Stimulated activated CD4-positive, alpha-beta T cell treated with anti-CD3 and anti-CD28 coated beads, TNF-alpha, amount 100 ng/mL, for 24 hours (primary cell): ENCODE results near the gene GRID1.
"Not testable (repeated sequence)": the region's sequence is repeated elsewhere in the genome, so short reads cannot be mapped to it uniquely, and the experiment has no call there.

Experiments
- DNase-seq, 3 experiments: peaks; one replicate each; pipeline ENCODE4 v3.0.0-alpha.2; 2020; ENCODE audit warnings: low read depth in 3 of 3

Gene GRID1

DNA sequence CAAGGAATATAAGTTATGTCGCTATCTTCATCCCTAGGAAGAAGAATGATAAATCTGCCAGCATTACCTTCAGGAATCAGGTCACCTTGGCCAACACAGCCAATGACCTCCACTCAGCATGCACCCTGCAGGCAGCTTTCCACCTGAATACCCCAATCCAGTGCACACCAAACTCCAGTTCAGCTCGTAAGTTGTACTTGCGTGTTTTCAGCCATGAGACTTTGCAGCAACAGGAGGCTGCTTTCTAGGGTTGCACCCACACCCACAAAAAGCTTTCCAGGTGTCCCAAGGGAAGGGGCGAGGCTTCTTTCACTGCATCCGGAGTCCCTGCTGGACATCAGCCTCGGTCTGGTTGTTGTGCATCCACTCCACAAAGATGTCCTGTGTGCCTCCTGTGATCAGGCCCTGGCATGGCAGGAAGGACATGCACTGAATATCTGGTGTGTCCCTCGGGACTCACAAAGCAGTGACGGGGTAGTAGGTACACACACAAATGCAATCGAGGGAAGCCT lies 282.9 kb downstream of the GRID1 start:
- DNase-seq, result no peak

DNA sequence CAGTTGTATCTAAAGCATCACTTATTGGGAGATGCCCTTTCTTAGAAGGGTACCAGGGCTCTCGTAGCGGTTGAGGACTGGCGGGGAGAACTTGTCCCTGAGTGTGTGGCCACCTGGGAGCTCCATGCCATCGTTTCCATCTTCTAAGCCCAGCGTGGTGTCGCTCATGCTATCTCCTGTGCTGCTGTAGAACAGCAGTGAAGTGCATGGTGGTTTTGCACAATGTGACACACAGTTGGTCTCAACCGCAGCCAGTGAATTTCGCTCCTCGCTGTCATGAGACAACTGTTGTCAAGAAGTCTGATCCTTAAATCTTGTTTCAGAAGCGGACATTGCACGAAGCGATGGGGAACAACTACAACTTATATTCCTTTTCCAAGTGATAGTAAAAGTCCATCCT lies 283.4 kb downstream of the GRID1 start:
- DNase-seq, result no peak

DNA sequence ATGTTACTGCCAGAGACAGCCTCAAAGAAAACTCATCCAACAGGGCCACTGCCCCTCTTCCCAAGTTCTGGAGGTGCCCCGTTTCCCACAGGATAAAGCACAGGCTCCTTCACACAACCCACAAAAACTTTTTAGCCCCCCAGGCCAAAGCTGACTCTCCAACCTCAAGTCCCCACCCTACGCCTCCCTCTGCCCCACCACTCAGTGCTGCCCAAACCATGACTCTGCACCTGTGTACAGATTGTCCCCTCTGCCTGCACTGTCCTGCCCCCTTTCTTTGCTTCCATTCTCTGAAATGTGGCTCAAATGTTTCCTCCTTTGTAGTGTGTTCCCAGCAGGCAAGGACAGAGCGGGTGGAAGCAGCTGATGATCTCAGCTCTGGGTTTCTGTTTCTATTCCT lies 284.0 kb downstream of the GRID1 start:
- no peak for DNase-seq

DNA sequence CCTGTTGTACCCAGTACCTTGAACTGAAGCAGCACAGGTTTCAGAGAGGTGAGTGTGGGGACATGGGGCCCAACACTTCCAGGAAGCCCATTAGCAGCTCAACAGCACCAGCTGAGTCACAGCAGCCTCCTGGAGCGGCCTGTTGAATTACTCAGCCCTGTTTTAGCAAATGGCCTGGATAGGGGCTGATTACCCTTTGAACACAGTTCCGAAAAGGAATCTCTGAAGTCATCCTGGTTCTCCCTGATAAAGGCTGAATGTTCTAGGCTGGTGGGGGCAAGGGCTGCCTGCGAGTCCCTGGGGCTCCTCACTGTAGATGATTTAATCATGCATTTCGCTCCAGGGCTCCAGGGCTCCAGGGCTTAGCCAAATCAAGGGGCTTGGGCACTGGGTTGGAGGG lies 287.5 kb downstream of the GRID1 start:
- no peak for DNase-seq

DNA sequence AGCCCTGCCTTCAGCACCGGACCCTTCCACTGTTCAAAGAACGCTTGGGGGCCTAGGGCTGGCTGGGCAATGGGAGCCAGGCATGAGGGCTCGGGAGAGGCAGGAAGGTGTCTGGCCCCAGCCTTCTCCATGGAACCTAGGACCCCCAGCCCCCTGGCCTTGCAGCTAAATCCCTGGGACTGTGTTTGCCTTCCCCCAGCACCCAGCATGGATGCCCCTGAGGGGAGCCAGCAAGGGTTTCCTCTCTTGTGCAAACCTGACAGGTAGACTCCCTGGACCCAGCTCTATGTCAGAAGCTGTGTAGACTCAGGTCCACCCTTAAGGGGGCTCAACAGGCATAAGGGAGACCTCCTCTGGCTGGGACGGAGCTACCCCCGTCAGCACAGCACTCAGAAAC lies 288.0 kb downstream of the GRID1 start:
- DNase-seq, result no peak

GRCh38 chr10:86077871-86078638 lies 288.5 kb downstream of the GRID1 start:
- no peak for DNase-seq

DNA sequence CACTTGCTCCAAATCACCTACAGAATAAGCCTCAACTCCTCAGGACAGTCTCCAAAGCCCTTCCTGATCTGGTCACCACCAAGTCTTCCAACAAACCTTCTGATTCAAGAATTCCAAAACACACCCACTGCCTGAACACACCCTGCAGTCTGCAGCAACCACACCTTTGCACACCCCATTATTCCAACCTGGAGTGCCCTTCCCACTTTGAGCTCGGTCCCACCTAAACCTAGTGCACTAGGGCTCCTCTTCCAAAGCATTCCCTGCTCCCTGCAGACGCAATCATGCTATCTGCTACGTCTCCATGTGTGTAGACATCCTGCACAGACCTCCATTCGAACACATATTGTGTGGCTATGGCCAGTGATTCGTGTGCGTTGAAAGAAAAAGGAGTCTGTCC lies 289.3 kb downstream of the GRID1 start:
- no peak for DNase-seq

- not testable (repeated sequence) for DNase-seq
Observed at GRCh38 chr10:86076497-86076896, 290.1 kb downstream of the GRID1 start.

DNA sequence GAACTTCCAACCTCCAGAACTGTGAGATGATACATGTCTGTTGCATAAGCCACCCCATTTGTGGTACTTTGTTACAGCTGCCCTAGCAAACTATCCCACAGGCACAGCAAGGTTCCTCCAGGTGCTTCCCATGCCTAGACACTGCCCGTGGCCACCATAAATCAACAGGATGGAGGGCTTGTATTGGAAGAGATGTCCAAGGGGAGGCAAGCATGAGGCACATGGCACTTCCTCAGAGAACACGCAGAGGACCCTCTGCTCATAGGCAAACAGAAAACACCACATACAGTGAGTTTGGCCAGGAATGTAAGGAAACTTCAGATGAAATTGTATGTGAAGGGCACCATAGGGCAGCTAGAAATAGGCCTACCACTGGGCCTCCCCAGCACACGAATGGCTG lies 291.1 kb downstream of the GRID1 start:
- no peak for DNase-seq

GRCh38 chr10:86074294-86074693 lies 292.3 kb downstream of the GRID1 start:
- no peak for DNase-seq

DNA sequence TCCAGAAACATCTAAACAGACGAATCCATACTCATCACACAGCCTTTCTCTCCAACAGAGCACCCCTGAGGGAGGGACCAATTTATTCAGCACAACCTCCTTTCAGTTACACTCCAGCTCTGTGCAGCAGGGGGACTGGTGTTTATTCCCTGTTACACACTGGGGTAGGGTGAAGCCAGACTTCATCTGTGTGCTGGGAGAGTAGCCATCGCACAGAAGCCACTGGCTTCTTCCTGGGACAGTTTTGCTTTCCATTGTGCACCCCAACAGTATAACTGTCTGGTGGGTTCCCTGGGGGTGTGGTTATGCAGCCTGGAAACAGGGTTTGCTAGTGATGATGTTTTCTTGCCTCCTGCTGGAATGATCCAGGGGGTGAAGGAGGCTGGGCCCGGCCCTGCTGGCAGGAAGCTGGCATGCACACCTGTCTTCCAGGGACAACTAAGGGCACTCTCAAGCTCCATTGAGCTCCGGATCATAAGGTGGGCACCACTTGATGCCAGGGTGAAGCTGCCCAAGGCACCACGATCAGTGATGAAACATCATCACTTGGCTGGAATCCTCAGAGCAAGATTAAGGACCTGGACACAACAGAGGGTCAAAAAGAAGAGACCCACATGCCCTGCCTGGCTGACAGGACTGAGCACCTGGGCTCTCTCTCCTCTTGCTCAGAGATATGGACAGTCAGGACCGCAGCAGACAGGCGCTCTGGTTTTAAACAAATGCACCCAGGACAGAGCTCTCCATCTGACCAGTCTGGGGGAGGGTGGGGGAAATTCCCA lies 293.2 kb downstream of the GRID1 start:
- no peak for DNase-seq

- DNase-seq, result no peak
Observed at GRCh38 chr10:86072413-86072812, 294.2 kb downstream of the GRID1 start.

DNA sequence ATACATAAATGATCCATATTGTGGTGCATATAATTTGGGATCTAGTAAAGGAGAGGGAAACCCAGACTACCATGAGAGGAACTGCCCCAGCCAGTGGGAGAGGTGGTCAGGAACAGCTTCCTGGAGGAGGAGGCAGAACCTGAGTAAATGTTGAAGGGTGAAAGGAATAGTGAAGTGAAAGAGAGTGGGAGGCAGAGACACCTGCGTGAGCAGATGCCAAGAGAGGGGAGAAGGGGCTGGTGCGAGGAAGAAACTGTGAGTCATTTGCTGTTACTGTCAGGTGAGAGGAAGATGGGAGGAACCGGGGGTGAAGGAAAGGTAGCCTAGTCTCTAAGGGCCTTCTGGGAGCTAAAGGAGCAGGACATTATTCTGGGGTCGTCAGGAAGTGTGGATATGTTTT lies 294.8 kb downstream of the GRID1 start:
- no peak for DNase-seq

- no peak for DNase-seq
Observed at GRCh38 chr10:86071145-86071544, 295.4 kb downstream of the GRID1 start.

DNA sequence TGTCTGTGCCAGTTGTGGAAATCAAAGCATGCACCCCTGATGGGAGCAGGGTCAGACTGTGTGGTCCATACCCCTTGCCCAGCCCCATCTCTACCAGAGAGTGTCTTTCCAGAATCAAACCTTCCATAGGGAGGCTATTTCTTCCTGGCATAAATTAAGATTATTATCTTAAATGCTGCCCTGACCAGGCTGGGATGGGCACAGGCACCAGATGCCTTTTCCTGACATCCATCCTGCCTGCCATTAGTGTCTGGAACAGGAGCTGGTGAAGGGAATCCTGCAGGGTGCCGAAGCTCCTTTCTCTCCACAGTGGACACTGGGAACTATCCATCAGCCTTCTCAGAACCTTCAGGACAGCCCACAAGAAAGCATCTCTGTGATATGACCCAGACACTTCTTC lies 296.3 kb downstream of the GRID1 start:
- DNase-seq, result no peak

- DNase-seq, result no peak
Observed at GRCh38 chr10:86068231-86069054, 298.2 kb downstream of the GRID1 start.

DNA sequence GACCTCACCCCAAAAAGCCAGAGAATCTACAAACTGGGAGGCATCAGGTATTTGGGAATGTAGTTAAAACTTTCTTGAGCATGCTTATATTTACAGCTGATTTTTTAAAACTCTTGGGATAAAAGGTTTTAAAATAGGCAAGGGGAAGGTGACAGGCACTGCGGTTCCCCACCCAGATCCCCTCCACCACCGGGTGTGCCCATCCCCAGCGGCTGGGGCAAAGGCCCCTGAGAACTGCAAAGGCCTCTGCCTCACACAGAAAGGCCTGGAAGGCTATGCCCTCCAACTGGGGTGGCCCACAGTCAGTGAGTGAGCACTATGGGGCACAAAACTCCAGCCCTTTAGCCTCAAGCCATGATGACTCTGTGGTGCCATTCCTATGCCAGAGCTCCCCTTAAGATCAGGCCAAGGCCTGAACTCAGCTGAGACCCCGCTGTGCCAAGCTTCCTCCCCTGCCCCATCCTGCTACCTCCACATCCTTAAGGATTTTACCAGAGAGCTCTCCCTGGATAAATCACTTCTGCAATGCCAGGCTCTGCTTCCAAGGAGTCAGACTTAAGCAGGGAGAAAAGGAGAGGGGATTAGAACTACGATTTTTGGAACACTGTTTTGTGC lies 299.1 kb downstream of the GRID1 start:
- DNase-seq, result no peak

GRCh38 chr10:86066696-86067095 lies 299.9 kb downstream of the GRID1 start:
- DNase-seq, result no peak

DNA sequence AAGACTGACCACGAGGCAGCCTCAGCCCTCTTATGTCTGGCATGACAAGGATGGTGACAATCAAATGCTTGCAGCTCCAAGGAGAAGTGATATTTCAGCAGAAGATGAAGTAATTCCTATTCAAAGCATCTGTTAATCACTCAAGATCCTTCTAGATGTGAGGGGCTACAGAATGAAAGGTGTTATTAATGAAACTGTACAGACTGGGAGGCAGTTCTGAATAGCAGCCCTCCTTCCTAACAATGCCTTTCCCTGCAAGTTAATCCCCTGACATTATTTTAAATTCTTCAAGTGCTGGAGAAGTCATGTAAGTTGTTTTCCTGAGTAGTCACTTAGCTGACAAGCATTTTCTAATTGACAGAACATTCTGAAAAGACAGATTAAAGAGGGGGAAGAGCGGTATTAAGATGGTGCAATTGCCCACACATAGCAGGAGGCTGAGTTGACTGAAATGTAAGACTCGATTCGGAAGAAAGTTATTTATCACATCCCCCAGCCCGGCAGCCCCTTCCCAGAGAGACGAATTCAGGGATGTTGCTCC lies 300.8 kb downstream of the GRID1 start:
- DNase-seq, result no peak

DNA sequence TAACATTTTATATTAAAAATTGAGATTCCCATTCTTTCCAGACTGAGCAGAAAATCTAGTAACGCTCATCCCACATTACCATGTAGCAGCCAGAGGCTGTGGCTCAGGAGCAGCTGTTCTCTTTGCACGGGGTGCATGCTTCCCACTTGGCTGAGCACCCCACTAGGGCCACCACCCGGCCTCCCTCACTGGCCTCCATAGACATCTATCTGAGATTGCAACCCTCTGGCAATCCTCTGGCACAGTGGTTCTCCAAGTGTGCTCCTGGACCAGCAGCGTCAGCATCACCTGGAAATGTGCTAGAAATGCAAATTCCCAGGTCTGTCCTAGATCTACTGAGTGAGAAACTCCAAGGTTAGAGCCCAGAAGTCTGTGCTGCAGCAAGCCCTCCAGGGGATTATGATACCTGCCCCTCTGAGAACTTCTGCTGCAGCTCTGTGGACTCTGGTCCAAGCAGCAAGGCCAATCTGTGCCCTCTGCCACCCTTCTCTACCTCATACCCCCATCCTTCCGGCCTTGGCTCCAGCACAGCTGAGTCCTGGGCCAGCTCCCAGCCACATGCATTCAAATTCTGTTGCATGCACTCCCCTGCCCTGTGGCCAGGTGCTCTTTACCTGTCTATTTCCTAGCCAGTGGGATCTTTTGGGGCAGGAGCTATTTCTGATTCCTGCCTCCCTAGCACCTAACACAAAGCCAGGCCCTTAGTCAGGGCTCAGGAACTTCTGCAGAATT lies 301.5 kb downstream of the GRID1 start:
- no peak for DNase-seq

- DNase-seq, result no peak
Observed at GRCh38 chr10:86064219-86064618, 302.4 kb downstream of the GRID1 start.
